ENCODE data around the gene KCNS3.
"Not testable (repeated sequence)": the region's sequence is repeated elsewhere in the genome, so short reads cannot be mapped to it uniquely, and the experiment has no call there.

Gene KCNS3

GRCh38 chr2:17940091-17940630, 61.7 kb downstream of the KCNS3 start:
- in situ Hi-C loops (cut with HindIII; ENCODE audit: low sequenced_read_pairs) = no loop called here

DNA sequence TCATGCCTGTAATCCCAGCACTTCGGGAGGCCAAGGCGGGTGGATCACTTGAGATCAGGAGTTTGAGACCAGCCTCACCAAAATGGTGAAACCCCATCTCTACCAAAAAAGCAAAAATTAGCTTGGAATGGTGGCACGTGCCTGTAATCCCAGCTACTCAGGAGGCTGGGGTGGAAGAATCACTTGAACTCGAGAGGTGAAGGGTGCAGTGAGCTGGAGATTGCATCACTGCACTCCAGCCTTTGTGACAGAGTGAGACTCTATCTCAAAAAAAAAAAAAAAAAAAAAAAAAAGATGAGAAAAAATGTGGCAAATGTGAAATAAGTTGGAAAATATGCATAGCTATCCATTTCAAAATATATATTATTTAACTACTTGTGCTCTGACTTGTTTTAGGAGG, 65.0 kb downstream of the KCNS3 start:
- in situ Hi-C loops (cut with HindIII; ENCODE audit: low sequenced_read_pairs) = no loop called here

- in situ Hi-C loops (cut with HindIII; ENCODE audit: low sequenced_read_pairs) = no loop called here
These were observed 68.6 kb downstream of the KCNS3 start for GRCh38 chr2:17947113-17947512.

DNA sequence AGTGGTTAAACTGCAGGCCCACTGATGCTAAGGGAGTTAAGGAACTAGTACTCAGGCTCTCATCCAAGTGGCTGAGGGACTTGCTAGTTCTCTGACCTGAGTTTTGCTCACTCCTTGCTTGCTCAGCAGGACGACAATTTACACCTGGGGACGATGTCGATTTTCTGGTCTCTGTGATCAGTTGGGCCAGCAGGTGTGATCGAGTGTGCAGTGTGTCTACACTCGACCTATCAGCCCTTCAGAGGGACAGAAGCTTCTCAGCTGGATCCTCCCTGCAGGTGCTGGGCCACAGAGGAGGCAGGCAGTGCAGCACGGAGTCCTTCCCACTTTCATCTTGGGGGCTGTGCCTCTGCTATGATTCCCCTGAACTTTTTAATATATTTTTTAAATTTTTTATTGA, 71.5 kb downstream of the KCNS3 start:
- in situ Hi-C loops (cut with HindIII; ENCODE audit: low sequenced_read_pairs) = no loop called here

DNA sequence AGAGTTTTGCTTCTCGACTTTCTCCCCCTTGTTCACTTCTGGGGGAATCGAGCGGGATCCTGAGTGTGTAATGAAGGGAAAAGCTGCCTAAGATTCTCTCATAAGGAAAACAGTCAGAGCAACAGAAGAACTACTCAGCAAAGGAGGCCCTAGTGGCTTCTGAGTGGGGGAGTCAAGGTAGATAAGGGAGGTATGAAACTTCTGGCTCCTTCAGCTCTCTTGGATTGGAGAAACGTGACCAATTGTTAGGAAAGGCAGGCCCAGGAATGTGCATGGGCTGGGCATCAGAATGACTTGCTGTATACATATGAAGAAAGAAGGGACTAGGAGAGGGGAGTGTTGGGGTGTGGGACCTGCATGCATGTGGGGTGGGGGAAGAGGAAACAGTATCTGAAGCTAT, 73.1 kb downstream of the KCNS3 start:
- in situ Hi-C loops (cut with HindIII; ENCODE audit: low sequenced_read_pairs) = no loop called here

DNA sequence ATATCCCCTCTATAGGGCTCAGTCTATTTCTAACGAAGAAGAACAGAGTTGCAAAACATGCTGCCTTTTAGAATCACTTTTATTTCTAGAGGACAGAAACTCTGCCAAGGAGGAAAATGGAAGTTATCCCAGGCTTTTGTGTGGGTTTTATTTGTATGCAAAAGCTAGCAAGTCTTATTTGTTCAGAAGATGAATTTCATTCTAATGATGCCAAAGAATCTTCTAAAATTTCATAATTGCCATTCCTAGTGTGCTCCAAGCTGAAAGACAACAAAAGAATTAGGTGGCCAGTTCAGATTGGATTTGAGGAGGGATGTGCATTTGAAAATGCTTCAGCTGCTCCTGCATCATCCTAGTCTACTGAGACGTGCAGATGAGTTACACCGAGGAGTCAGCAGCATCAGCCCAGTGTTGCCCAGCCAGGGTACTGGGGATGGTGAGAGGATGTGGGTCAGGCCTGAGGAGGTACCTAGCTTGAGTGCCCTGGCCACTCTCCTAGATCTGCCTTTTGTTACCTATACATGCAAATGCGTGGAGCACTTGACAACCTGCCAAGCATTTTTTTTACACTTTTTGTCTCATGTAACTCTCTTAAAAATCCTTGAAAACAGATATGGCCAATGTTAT, 80.1 kb downstream of the KCNS3 start:
- in situ Hi-C loops (cut with HindIII; ENCODE audit: low sequenced_read_pairs) = no loop called here

GRCh38 chr2:17959356-17959755, 80.9 kb downstream of the KCNS3 start:
- in situ Hi-C loops (cut with HindIII; ENCODE audit: low sequenced_read_pairs) = no loop called here

DNA sequence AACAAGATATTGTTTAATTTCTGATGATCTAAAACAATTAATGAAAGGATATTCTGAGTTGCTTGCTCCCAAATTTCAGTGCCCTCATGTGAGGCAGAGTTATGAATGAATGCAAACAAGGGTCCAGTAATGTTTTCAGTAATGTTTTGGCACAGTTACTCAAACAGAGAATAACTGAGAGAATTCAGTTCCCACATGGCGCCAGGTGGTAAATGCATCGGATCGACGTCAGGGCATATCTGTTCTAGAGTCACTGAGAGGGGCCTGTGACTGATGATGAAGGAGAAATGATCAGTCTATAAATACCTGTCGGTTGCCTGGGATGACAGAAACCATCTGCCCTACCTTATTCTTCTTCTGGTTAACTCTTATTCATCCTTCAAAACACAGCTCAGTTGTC, 81.4 kb downstream of the KCNS3 start:
- in situ Hi-C loops (cut with HindIII; ENCODE audit: low sequenced_read_pairs) = no loop called here

- in situ Hi-C loops (cut with HindIII; ENCODE audit: low sequenced_read_pairs) = no loop called here
These were observed 82.5 kb downstream of the KCNS3 start for GRCh38 chr2:17960925-17961324.

GRCh38 chr2:17961789-17962188, 83.3 kb downstream of the KCNS3 start:
- in situ Hi-C loops (cut with HindIII; ENCODE audit: low sequenced_read_pairs) = no loop called here

DNA sequence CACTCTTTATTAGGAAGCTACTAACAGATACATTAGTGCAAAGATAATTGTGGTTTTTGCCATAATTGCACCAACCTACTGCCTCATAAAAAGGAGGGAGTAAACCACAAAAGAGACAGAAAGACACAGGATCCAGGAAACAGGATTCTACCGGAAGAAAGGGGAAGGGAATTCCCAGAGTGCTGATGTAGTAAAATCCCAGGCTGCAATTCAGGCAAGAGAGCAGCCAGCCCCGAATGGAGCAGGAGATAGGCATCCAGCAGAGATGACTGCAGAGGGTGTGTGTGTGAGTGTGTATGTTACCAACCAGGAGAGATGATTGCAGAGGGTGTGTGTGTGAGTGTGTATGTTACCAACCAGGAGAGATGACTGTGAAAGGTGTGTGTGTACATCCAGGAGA, 84.4 kb downstream of the KCNS3 start:
- in situ Hi-C loops (cut with HindIII; ENCODE audit: low sequenced_read_pairs) = no loop called here

GRCh38 chr2:17963571-17963970, 85.1 kb downstream of the KCNS3 start:
- in situ Hi-C loops (cut with HindIII; ENCODE audit: low sequenced_read_pairs) = not testable (repeated sequence)

GRCh38 chr2:17965196-17965595, 86.7 kb downstream of the KCNS3 start:
- in situ Hi-C loops (cut with HindIII; ENCODE audit: low sequenced_read_pairs) = no loop called here

- in situ Hi-C loops (cut with HindIII; ENCODE audit: low sequenced_read_pairs) = no loop called here
These were observed 88.3 kb downstream of the KCNS3 start for GRCh38 chr2:17966798-17967197.

DNA sequence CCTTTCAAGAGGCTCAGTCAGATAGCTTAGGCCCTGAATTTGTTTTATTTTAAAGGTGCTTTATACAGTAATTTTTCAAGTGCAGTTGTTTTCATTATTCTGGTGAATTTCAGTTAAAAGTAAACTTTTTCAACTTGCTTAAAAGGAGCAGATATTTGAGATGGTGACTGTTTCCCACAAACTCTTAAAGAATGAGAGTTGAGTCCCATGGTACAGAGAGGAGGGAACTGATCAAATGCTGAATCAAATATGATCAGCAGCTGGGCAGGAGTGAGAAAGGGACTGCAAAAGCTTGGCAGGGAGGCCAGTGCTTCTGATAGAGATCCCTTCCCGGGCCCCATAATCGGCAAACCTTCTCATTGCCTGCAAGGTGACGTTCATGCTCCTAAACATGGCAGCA, 91.2 kb downstream of the KCNS3 start:
- in situ Hi-C loops (cut with HindIII; ENCODE audit: low sequenced_read_pairs) = no loop called here

DNA sequence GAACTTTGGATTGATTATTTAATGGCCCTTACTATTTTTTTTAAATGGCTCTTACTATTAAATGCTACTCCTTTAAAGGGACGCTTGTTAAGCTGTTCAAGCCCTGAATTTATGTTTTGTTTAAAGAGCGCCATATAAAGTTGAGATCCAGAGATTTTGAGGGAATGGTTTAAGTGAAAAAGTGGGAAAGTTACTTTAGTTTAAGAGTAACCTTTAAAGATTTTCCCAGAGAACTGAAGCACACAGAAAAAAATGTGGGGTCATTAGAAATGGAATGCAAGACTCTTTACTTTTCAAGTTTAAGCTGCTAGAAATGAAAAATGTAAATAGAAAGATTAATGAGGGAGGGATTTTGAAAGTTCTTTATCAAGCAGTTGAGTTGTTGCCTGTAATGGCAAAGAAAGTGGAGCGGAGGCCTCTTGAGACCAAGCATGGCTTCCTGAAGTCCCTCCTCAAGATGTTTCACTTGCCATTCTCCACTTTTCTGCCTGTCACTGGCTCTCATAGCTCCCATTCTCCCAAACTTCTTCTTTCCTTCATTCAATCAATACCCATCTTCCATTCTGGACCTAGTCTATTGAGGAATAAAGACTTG, 93.2 kb downstream of the KCNS3 start:
- in situ Hi-C loops (cut with HindIII; ENCODE audit: low sequenced_read_pairs) = no loop called here

GRCh38 chr2:17972991-17973390, 94.5 kb downstream of the KCNS3 start:
- in situ Hi-C loops (cut with HindIII; ENCODE audit: low sequenced_read_pairs) = no loop called here

- in situ Hi-C loops (cut with HindIII; ENCODE audit: low sequenced_read_pairs) = no loop called here
These were observed 96.9 kb downstream of the KCNS3 start for GRCh38 chr2:17975401-17975800.

DNA sequence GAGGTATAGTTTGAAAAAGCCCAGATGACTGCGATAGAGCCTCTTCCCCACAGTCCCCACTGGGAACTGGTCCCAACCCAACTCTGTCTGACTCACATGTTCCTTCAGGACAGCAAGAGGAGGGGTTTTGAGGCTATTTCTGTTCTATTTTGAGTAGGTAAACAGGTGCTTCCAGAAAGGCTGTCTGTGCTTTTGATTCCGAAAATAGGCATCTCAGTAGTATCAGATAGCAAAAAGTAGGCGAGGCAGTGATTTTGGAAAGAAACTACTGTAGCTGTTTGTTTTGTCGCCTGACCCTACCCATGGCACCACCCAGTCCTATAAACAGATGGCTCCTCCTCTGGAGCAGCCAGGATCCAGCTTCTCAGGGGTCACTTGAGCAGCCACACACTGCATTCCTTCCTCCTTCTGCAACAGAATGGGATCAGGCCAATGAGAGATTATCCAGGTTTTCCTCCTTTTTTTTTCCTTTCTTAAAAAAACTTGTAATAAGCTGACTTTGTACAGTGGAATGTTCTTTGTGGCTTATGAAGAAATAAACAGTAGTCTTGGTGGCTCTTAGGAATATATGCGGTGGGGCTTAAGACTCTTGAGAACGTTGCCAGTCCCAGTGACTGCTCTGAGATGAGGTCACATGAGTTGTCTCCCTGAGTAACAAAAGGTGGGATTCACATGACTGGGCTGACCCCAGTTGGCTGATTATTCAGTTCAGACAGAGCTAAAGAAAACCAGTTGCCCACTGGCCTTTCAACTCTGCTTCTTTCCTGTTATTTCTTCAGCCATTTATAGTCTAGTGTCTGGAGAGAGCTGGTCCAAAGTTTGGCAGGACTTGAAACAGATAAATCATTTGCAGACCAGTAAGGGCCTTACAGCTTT, 98.6 kb downstream of the KCNS3 start:
- in situ Hi-C loops (cut with HindIII; ENCODE audit: low sequenced_read_pairs) = no loop called here

- in situ Hi-C loops (cut with HindIII; ENCODE audit: low sequenced_read_pairs) = no loop called here
These were observed 101.2 kb downstream of the KCNS3 start for GRCh38 chr2:17979707-17980106.

- in situ Hi-C loops (cut with HindIII; ENCODE audit: low sequenced_read_pairs) = no loop called here
These were observed 103.5 kb downstream of the KCNS3 start for GRCh38 chr2:17981936-17982335.

Data from DLD1 (cell line).